ENCODE measurements around the gene DHX32. TPM values are rescaled to one million over a fixed set of nuclear protein-coding genes. Genes with fewer than 3 reads are reported as not detected.

Gene DHX32
- polyA plus RNA-seq, 3 donors from 2014 or later = 17.5 to 28.8 (median 19.0) TPM

GRCh38 chr10:125882596-125882995 is 1.5 kb upstream of the DHX32 start:
- no peak for DNase-seq
- H3K9me3 Mint-ChIP-seq = no peaks in the 10 kb centered on the region
- peaks cover 0 to 2% of the 10 kb centered on the region in 2 donors for H3K4me1 Mint-ChIP-seq
- H3K27me3 Mint-ChIP-seq (ENCODE audit: low read depth in 3 of 3) = peaks cover 0 to 4% (median 0%) of the 10 kb centered on the region in 3 donors
- no peak overlapping the region for H3K4me3 Mint-ChIP-seq
- H3K27ac Mint-ChIP-seq = no peak overlapping the region
- peaks cover 5 to 12% (median 12%) of the 10 kb centered on the region in 3 donors for H3K36me3 Mint-ChIP-seq

- Mint-ChIP-seq H3K4me1 (peaks cover 0 to 2% of the 10 kb centered on the region in 2 donors), H3K27ac (no peak overlapping the region), H3K9me3 (no peaks in the 10 kb centered on the region), H3K4me3 (no peak overlapping the region), H3K27me3 (ENCODE audit: low read depth in 3 of 3) (peaks cover 0 to 4% (median 0%) of the 10 kb centered on the region in 3 donors), H3K36me3 (peaks cover 14 to 21% (median 17%) of the 10 kb centered on the region in 3 donors)
- no peak for DNase-seq
Observed at GRCh38 chr10:125880719-125881118, 373 bp downstream of the DHX32 start.

- no peak overlapping the region for H3K27ac Mint-ChIP-seq
- H3K27me3 Mint-ChIP-seq (ENCODE audit: low read depth in 3 of 3) = peaks cover 0 to 4% (median 0%) of the 10 kb centered on the region in 3 donors
- DNase-seq = no peak
- peaks cover 21 to 31% (median 22%) of the 10 kb centered on the region in 3 donors for H3K36me3 Mint-ChIP-seq
- H3K4me1 Mint-ChIP-seq = peaks cover 0 to 2% of the 10 kb centered on the region in 2 donors
- no peak overlapping the region for H3K4me3 Mint-ChIP-seq
- no peaks in the 10 kb centered on the region for H3K9me3 Mint-ChIP-seq
Observed at GRCh38 chr10:125878957-125879835, 1.9 kb downstream of the DHX32 start.

GRCh38 chr10:125871338-125871737 is 9.8 kb downstream of the DHX32 start:
- no peak overlapping the region for H3K27ac Mint-ChIP-seq
- H3K4me1 Mint-ChIP-seq = no peaks in the 10 kb centered on the region
- H3K9me3 Mint-ChIP-seq = no peaks in the 10 kb centered on the region
- H3K36me3 Mint-ChIP-seq = peaks cover 7 to 25% (median 19%) of the 10 kb centered on the region in 3 donors
- no peaks in the 10 kb centered on the region for H3K27me3 Mint-ChIP-seq (ENCODE audit: low read depth in 3 of 3)
- no peak overlapping the region for H3K4me3 Mint-ChIP-seq
- DNase-seq = no peak

GRCh38 chr10:125868372-125868975 is 12.6 kb downstream of the DHX32 start:
- Mint-ChIP-seq H3K9me3 (no peaks in the 10 kb centered on the region), H3K27ac (no peak overlapping the region), H3K36me3 (peaks cover 5 to 12% (median 5%) of the 10 kb centered on the region in 3 donors), H3K4me3 (no peak overlapping the region), H3K4me1 (no peaks in the 10 kb centered on the region), H3K27me3 (ENCODE audit: low read depth in 3 of 3) (no peaks in the 10 kb centered on the region)
- peak; percentile 10 to 17 (median 11) for DNase-seq

GRCh38 chr10:125866421-125867029 is 14.6 kb downstream of the DHX32 start:
- H3K4me1 Mint-ChIP-seq = no peaks in the 10 kb centered on the region
- no peaks in the 10 kb centered on the region for H3K9me3 Mint-ChIP-seq
- no peak for DNase-seq
- H3K27ac Mint-ChIP-seq = no peak overlapping the region
- H3K4me3 Mint-ChIP-seq = no peak overlapping the region
- peaks cover 3 to 12% (median 5%) of the 10 kb centered on the region in 3 donors for H3K36me3 Mint-ChIP-seq
- H3K27me3 Mint-ChIP-seq (ENCODE audit: low read depth in 3 of 3) = no peaks in the 10 kb centered on the region

- Mint-ChIP-seq H3K27ac (no peak overlapping the region), H3K4me3 (no peak overlapping the region), H3K36me3 (peaks cover 3 to 12% (median 5%) of the 10 kb centered on the region in 3 donors), H3K9me3 (no peaks in the 10 kb centered on the region), H3K27me3 (ENCODE audit: low read depth in 3 of 3) (no peaks in the 10 kb centered on the region), H3K4me1 (no peaks in the 10 kb centered on the region)
- DNase-seq = no peak
Observed at GRCh38 chr10:125865120-125865519, 16.0 kb downstream of the DHX32 start.

- no peak for DNase-seq
- Mint-ChIP-seq H3K36me3 (peaks cover 0 to 14% (median 7%) of the 10 kb centered on the region in 3 donors), H3K9me3 (no peaks in the 10 kb centered on the region), H3K27me3 (ENCODE audit: low read depth in 3 of 3) (no peaks in the 10 kb centered on the region), H3K4me1 (no peaks in the 10 kb centered on the region), H3K4me3 (no peak overlapping the region), H3K27ac (no peak overlapping the region)
Observed at GRCh38 chr10:125859128-125859817, 21.8 kb downstream of the DHX32 start.

GRCh38 chr10:125857185-125857760 is 23.8 kb downstream of the DHX32 start:
- no peaks in the 10 kb centered on the region for H3K4me1 Mint-ChIP-seq
- DNase-seq = no peak
- H3K9me3 Mint-ChIP-seq = no peaks in the 10 kb centered on the region
- no peak overlapping the region for H3K4me3 Mint-ChIP-seq
- peaks cover 0 to 16% (median 10%) of the 10 kb centered on the region in 3 donors for H3K36me3 Mint-ChIP-seq
- H3K27ac Mint-ChIP-seq = no peak overlapping the region
- H3K27me3 Mint-ChIP-seq (ENCODE audit: low read depth in 3 of 3) = no peaks in the 10 kb centered on the region

GRCh38 chr10:125852487-125852886 is 28.6 kb downstream of the DHX32 start:
- Mint-ChIP-seq H3K27me3 (ENCODE audit: low read depth in 3 of 3) (peaks cover 0 to 2% (median 0%) of the 10 kb centered on the region in 3 donors), H3K36me3 (peaks cover 5 to 36% (median 16%) of the 10 kb centered on the region in 3 donors), H3K4me3 (no peak overlapping the region), H3K27ac (no peak overlapping the region), H3K9me3 (no peaks in the 10 kb centered on the region), H3K4me1 (no peaks in the 10 kb centered on the region)
- no peak for DNase-seq

- Mint-ChIP-seq H3K27ac (peak overlapping the region in 1 of 6 donors; percentile 43), H3K36me3 (peaks cover 8 to 36% (median 16%) of the 10 kb centered on the region in 3 donors), H3K4me1 (no peaks in the 10 kb centered on the region), H3K4me3 (no peak overlapping the region), H3K9me3 (no peaks in the 10 kb centered on the region), H3K27me3 (ENCODE audit: low read depth in 3 of 3) (peaks cover 0 to 2% (median 0%) of the 10 kb centered on the region in 3 donors)
- no peak for DNase-seq
Observed at GRCh38 chr10:125850766-125851731, 30.0 kb downstream of the DHX32 start.

- peaks cover 8 to 34% (median 15%) of the 10 kb centered on the region in 3 donors for H3K36me3 Mint-ChIP-seq
- H3K4me3 Mint-ChIP-seq = no peak overlapping the region
- DNase-seq = no peak
- H3K27ac Mint-ChIP-seq = no peak overlapping the region
- H3K9me3 Mint-ChIP-seq = no peaks in the 10 kb centered on the region
- no peaks in the 10 kb centered on the region for H3K4me1 Mint-ChIP-seq
- H3K27me3 Mint-ChIP-seq (ENCODE audit: low read depth in 3 of 3) = peaks cover 0 to 2% (median 0%) of the 10 kb centered on the region in 3 donors
Observed at GRCh38 chr10:125849448-125849847, 31.6 kb downstream of the DHX32 start.
